Stimulated activated CD4-positive, alpha-beta T cell treated with anti-CD3 and anti-CD28 coated beads, Interleukin-1b, Interleukin-23, amount 100 ng/mL, for 4 hours (primary cell): ENCODE data around the gene DENND2A.
"Not testable (repeated sequence)": the region's sequence is repeated elsewhere in the genome, so short reads cannot be mapped to it uniquely, and the experiment has no call there.

Source experiments
- DNase-seq, 2 donors: peaks; one replicate each; pipeline ENCODE4 v3.0.0-alpha.2; 2020; ENCODE audit warnings: low read depth in 2 of 2

Gene DENND2A

DNA sequence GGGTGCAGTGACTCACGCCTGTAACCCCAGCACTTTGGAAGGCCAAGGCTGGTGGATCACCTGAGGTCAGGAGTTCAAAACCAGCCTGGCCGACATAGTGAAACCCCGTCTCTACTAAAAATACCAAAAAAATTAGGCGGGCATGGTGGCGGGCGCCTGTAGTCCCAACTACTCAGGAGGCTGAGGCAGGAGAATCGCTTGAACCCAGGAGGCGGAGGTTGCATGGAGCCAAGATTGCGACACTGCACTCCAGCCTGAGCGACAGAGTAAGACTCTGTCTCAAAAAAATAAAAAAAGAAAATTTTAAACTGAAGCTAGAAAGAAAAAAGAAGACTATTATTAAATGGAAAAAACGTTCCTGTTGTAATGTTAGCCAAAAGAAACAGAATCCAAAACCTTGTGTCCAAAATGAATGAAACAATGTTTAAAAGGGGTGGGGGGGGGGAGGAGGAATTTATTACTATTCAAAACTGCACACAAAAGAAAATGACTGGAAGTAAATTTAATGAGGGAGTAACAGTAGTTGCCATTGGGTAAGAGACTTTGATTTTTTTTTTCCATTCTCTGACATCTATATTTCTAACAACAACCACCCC lies 20.6 kb downstream of the DENND2A start:
- DNase-seq: not testable (repeated sequence)

DNA sequence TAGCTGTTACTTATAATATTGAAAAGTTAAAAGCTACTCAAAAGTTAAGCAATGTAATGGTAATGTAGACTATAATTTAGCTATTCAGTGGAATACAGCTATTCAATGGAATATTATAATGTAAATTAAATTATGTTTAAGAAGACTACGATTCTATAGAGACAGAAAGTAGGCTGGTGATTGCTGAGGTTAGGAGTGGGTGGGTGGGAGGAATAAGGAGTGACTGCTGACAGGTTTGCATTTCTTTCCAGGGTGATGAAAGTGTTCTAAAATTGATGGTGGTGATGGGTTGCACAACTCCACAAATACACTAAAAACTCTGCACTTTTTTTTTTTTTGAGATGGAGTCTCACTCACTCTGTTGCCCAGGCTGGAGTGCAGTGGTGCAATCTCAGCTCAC lies 21.4 kb downstream of the DENND2A start:
- no peak for DNase-seq

DNA sequence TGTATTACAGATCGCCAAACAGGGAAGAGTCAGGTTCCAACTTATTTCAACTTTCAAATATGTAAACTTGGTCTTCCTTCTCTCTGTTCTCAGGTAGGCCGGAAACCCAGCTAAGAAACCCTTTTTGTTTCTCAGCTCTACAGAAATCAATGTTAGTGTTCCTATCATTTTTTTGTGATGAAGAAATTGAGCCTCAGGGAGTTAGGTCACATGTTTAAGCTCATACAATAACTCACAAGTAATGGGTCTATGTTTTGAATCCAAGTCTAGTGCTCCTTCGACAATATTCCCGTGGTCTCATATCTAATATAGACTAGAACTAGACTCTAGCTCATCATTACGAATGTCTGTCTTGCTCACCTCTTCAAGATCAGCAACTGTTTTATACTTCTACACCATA lies 22.3 kb downstream of the DENND2A start:
- no peak for DNase-seq

DNA sequence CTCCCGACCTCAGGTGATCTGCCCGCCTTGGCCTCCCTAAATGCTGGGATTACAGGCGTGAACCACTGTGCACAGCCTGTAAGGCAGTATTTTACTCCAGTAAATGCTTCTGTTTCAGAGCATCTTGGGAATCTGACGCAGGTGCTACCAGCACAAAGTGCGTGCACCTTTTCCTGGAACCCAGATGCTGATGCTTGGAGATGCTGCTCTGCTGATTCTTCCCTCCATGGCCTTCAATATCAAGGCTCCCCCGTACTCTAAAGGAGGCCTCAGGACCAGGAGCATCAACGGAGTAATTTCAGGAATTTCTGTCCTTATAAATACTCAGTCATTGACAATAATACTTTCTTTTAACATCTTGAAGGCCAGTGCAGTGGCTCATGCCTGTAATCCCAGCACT lies 23.5 kb downstream of the DENND2A start:
- no peak for DNase-seq

DNA sequence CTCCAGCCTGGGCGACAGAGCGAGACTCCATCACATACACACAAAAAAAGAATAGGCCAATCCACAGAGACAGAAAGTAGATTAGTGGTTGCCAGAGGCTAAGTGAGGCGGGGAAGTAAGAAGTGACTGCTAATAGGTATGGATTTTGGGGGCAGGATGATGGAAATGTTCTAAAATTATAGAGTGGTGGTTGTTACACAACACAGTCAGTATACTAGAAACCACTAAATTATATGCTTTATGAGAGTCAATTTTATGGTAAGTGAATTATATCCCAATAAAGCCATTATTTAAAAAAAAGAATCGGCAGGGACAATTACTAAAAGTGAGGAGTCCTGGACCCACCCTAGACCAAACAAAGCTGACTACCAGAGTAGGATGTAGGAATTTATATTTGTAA lies 24.3 kb downstream of the DENND2A start:
- DNase-seq: no peak

DNA sequence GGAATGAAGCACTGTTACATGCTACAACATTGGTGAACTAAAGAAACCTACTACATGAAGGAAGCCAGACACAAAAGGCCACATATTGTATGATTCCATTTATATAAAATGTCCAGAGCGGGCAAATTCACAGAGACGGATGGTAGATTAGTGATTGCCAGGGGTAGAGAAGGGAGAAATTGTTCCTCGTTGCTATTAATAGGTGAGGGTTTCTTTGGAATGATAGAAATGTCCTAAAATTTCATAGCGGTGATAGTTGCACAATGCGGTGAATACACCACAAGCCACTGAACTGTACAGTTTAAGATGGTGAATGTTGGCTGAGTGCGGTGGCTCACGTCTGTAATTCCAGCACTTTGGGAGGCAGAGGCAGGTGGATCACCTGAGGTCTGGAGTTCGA lies 29.0 kb downstream of the DENND2A start:
- DNase-seq: no peak

DNA sequence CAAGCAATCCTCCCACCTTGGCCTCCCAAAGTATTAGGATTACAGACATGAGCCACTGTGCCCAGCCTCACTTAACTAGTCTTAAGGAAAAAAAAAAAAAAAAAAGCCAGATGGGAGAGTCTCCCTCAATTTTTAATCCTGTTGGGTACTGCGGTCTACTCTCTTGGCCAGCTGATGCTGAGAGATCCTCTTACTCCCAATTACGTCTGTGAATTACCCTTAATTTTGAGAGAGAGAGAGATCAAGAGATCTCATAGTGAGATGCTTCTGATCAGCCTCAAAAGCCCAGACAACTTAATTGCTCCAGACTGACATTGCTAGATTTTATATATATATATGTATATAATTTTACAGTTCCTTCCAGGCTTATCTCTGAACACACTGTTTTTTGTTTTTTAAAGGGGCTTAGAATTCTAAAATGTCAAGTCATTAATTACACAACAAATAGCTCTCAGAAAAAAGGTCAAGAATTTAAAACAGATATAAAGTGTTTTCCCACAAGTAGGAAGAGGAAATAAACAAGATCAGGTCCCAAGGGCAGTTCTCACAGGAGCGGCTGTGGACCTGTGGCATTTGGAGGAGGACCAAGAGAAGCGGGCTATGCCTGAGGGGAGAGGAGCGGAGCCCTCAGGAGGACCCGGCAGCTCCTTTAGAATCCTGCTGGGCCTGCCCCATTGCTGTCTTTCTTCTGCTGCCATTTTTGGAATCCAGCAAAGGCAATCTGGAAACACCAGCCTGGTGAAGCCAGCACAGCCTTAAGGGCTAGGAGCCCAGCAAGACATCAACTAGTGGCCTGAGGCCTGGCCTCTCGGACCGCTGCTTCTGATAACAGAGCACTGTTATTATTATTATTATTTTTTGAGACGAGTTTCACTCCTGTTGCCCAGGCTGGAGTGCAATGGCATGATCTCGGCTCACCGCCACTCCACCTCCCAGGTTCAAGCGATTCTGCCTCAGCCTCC lies 30.1 kb downstream of the DENND2A start:
- DNase-seq: no peak

DNA sequence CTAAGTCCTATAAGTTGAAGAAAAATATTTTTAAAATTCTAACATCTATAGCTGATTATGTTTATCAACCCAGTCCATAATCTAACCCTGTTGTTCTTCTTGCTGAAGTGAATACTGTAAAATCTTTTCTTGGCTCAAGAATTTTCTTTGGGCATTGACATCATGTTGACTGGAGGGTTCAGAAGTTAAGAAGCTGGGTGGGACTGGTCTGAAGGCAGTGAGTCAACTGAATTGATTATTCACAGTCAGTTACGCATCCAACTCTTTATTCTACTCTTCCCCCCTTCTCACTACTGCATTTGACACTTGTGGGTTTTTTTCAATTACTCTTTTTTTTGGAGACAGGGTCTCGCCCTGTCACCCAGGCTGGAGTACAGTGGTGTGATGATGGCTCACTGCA lies 31.0 kb downstream of the DENND2A start:
- no peak for DNase-seq

DNA sequence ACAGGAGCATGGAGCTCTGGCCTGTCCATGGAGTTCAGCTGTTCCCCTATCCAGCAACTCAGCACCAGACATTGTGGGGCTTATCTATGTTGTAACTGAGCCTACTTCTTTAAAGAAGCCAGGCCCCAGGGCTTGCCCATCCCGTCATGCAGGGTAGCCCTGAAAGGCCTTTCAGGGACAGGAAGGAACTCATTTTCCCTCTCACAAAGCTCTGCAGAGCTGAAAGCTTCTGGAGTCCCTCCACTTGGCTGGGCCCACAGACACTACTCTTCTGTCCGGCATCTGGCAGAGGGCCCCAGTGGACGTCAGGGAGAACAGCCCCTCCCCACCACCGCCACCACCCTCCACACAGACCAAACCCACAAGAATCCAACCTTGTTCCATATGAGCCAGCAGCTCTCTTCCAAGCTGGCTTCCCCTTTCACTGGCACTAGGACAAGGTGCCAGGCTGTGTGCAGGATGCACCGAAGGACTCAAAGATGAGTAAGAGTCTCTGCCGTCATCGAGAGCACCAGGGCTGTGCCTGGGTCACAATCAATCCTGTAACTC lies 33.1 kb downstream of the DENND2A start:
- DNase-seq: no peak

DNA sequence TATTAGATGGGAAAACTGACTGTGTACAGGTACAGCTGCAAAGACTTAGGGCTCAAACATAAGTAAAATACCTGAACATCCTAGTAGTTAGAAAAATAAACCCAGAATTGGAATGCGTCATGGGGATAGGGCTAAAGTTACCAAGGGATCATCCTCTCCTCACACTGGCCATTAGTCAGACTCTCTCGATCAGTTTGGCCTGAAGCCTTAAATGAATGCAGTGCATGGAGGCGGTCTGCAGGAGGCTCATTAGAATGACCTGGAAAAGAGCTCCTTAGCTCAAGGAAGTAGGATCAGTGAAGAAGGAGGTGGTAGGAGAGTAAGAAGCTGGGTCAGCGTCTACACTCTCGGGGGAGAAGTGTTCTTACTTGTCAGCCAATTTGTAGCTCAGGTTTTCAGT lies 35.3 kb downstream of the DENND2A start:
- no peak for DNase-seq

DNA sequence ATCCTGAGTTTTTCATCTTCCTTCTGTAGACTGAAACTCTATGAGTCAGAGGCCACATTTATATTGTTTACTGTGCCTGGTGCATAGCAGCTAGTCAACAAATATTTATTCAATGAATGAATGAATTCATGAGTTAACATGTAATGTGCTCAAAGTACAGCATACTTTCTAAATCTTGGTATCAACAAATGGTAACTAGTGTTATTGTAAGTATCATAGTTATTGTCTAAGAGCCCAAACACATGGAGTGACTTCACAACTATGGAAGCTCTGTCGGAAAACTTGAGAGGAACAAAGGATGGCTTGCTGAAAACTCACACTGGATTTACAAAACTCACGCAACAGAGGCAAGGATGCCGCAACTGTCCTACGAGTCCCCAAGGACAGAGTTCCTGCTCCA lies 35.9 kb downstream of the DENND2A start:
- no peak for DNase-seq

DNA sequence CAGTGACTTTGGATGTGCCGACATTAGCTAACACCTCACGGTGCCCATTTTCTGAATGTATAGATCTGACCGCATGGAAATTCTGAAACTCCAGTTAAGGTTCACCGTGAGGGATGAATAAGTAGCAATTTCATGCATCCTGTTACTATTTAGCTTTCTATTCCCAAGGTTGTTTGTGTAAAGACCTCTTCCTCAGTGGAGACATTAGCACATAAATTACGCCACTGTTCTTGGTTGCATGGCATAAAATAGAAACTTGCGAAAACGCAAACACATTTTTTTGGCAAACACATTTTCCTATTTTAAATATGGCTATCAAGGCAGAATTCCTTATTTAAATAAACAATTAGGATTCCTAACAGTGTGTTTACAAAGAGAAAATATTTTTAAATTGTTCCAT lies 36.5 kb downstream of the DENND2A start:
- DNase-seq: no peak

DNA sequence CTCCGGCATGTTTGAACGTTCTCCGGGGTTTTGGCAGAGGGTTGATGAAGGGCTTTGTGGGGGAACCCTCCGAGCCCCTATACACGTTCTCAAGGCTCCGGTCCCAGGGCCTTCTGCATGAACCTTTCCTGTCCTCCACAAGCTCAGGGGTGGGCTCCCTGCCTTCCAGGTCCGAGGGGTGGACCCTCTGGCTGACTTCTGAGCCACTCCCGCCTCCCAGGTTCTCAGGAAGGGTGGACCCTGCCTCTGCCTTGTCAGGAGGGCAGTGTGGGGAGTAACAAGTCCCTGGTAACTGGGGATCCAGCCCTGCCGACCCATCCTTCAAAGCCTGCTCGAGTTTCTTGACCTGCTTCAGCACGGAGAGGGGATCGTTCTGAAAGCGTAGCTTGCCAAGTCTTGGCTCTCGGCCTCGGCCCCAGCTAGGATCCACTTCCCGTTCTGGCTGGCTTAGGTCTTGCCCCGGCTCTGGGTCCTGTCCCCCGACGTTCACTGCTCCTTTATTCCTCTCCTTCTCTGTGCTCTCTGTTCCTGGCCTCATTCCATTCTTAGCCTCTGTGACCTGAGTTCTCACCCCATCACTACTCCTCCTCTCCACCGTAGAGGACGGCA lies 38.9 kb downstream of the DENND2A start:
- no peak for DNase-seq

DNA sequence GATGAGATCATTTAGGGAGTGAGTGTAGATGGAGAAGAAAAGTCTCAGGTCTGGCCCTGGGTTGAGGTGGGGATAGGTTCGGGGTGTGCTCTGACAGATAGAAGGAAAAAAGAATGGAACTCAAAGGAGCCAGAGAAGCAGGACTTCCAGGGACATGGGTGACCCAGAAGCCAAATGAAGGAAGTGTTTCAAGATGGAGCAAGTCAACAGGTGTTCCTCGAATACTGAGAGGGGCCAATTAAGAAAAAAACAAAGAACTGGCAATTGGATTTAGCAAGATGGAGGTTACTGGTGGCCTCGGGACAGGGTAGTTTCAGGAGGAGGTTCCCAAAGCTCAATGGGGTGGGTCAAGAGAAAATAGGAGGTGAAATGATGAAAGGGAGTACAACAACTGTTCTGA lies 40.3 kb downstream of the DENND2A start:
- no peak for DNase-seq

DNA sequence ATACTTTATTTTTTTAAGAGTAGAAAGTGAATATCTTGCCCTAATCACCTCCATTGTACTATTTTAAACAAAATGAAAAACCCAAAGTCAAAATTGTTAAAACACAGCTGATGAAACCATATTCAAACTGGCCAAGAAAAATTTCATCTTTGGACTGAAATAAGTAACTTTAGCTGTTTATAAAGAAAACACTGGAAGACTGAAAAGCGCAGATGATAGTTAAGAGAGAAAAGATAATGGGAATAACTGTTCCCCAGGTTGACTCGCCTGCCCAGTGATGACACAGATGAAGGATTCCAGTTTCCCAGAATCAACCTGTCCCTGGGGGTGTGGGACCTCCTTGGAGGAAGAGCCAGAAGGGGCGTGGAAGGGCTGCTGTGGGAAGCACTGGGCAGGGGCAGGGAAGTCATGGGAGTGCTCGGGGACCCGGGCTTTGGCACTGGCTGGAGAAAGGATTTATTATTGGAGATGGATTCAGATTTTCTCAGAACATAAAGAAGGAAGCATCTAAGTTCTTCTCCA lies 43.1 kb downstream of the DENND2A start:
- no peak for DNase-seq

DNA sequence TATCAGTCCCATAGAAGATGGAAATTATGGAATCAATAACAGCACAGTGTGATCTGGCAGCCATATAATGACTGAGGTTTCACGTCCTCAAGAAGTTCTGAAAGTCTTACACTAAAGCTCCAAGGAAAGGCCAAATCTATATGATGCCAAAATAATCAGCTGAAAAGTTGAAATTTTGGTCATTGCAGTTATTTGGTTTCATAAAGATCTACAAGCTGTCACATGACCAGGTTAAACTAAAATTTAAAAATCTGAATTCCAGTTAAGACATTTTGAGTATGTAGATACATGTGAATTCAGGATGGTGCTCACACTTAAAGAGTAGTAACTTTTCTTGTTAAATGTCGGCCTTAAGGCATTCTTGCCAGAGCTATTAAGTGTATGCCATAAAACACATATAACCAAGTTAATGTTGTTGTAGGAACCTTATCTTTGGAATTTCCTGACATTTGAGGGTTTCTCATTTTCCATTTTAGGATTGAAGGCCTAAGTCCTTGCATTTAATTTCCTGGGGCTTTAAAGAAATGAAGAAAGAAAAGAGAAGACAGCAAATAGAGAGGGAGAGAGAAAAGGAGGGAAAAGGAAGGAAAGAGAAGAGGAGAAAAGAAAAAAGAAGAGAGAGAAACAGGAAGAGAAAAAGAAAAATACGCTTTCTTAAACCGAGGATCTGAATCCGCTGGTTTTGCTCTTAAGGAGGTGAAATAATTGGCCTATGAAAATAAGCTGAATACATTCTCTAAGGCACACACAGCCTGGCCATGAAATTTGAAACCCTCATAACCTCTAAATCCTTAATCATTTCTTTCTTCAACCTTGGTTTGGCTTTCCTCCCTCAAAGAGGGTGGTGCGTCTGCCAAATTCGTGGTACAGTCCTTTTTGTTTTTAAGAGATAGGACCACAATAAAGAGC lies 43.8 kb downstream of the DENND2A start:
- no peak for DNase-seq

DNA sequence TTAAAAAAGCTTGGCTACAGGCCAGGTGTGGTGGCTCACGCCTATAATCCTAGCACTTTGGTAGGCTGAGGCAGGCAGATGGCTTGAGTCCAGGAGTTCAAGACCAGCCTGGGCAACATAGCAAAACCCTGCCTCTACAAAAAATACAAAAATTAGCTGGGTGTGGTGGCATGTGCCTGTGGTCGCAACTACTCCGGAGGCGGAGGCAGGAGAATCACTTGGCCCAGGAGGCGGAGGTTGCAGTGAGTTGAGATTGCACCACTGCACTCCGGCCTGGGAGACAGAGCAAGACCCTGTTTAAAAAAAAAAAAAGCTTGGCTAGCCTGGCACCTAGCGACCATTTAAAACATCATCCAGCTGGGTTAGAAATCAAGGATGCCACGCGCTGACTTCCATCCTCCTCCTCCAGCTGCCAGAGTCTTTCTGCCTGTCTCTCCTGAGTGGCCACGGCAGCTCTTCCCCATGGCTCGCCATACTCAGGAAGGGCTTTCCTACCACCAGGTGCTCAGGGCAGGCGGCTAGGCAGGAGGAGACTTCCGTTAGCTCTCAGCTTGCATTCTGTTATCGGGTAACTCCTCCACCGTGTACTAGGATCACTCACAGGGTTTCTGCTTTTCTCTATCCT lies 45.0 kb downstream of the DENND2A start:
- no peak for DNase-seq

DNA sequence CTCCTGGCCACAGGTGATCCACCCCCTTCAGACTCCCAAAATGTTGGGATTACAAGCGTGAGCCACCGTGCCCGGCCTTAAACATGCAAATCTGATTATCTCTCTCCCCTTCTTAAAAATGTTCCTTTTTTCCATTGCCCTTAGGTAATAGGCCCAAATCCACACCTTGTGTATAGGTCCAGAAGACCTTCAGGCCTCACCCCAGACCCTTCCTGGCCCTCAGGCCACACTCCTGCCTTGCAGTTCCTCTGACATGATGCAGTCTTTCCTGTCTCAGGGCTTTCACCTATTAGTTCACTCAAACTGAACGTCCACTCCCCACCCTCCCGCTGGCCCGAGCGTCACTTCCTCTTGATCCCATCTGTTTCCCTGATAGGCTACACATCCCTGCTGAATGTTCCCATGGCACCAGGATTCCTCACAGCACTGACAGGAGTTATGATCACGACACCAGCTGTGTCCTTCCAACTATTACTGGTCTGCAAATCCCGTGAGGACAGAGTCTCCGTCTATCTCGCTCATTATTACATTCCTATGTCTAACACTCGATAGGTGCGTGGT lies 46.4 kb downstream of the DENND2A start:
- no peak for DNase-seq

DNA sequence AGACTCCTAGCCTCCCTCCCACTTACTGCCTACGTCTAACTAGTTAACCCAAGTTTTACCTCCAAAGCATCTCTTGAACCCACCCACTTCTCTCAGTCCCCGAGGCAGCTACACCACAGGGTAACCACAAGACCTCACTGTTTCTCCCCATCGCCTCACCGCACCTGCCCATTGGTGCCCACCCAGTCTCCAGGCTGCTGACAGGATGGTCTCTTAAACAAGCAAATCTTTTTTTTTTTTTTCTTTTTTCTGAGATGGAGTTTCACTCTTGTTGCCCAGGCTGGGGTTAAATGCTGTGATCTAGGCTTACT lies 47.0 kb downstream of the DENND2A start:
- no peak for DNase-seq

DNA sequence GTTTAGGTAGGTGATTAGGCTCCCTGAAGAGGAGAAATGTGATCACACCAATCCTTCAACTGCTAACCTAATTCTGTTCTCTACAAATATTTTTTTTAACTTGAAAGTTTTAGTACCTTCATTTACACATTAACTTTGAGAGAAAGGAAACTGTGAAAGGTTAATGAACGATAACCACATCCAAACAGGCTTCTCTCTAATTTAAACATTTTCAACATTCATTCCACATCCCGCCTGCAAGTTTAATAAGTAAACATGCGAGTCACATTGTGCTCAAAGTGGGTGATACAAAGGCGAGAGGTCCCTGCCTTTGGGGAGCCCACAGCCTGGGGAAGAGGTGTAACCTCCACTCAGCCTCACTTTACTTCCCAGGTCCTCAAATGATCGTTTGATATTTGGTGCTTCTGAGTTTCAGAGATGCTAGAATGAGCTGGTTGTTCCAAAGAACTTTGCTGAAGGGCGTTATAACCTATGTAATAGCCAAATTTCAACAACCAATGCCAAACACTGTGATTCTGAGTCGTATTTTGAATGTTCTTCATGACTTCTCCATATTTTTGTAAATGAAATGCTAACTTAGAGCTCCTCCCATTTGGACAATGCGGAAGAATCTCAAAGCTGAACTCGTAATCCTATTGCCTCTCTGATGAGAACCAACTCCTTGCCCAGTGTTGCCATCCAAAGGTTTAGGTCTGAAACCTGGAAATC lies 47.5 kb downstream of the DENND2A start:
- DNase-seq: no peak
